ELF-1 (cell line): Measurements from ENCODE around the gene CHST7.

Source experiments
- DNase-seq: peaks from one replicate; pipeline ENCODE4 v3.0.0-alpha.2; 2016; ENCODE audit warnings: low read depth, low spot score

CHST7 gene

DNA sequence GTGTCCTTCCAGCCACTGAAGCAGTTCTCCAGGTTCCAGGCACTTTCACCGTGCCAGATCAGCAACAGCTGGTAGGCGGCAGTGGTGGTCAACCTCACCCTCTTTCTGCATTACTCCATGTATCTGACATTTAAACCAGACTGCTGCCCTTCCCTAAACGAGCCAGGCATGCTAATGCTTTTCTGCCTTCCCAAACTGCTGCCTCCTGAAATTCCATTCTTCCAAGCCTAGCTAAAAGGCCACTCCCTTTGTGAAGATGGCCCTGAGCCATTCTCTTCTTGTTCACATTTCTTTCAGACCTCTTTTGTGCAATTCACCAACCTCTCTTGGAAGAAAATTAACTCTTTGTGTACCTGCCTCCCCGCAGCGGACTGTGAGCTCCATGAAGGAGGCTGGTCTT is 73.7 kb downstream of the CHST7 start:
- DNase-seq = peak; percentile 92
